ENCODE data around the gene HGF. TPM values are rescaled to one million over a fixed set of nuclear protein-coding genes. Genes with fewer than 3 reads are reported as not detected.

The HGF gene
- total RNA-seq, 4 donors from 2014 or later, result 2.6 to 29.4 (median 10.1) TPM

- Histone ChIP-seq H3K36me3 (no peaks in the 10 kb centered on the region), H3K27me3 (no peaks in the 10 kb centered on the region), H3K4me1 (no peaks in the 10 kb centered on the region), H3K9me3 (no peaks in the 10 kb centered on the region), H3K4me3 (no peak overlapping the region), H3K27ac (no peak overlapping the region)
- no peak for DNase-seq
- intact Hi-C loops (cut with DNase I; ENCODE audit: low total_unique reads), result no loop called here
- no peak for TF ChIP-seq POLR2A (IDR thresholded peaks at IDR 0.05)
- peak in 2 of 4 experiments; percentile 8 to 24 for TF ChIP-seq CTCF (IDR thresholded peaks at IDR 0.05)
Measured at GRCh38 chr7:81715984-81716588, 53.8 kb downstream of the HGF start.

GRCh38 chr7:81714306-81714705, 55.5 kb downstream of the HGF start:
- Histone ChIP-seq H3K27me3 (no peaks in the 10 kb centered on the region), H3K27ac (no peak overlapping the region), H3K9me3 (no peaks in the 10 kb centered on the region), H3K36me3 (no peaks in the 10 kb centered on the region), H3K4me1 (no peaks in the 10 kb centered on the region), H3K4me3 (no peak overlapping the region)
- TF ChIP-seq POLR2A (IDR thresholded peaks at IDR 0.05), result no peak
- no peak for TF ChIP-seq CTCF (IDR thresholded peaks at IDR 0.05)
- intact Hi-C loops (cut with DNase I; ENCODE audit: low total_unique reads), result no loop called here
- DNase-seq, result no peak

- intact Hi-C loops (cut with DNase I; ENCODE audit: low total_unique reads), result no loop called here
- Histone ChIP-seq H3K4me1 (no peaks in the 10 kb centered on the region), H3K36me3 (no peaks in the 10 kb centered on the region), H3K27me3 (no peaks in the 10 kb centered on the region), H3K9me3 (no peaks in the 10 kb centered on the region), H3K4me3 (no peak overlapping the region), H3K27ac (no peak overlapping the region)
- TF ChIP-seq POLR2A (IDR thresholded peaks at IDR 0.05) (no peak), CTCF (IDR thresholded peaks at IDR 0.05) (no peak)
- no peak for DNase-seq
Measured at GRCh38 chr7:81710751-81711150, 59.1 kb downstream of the HGF start.

DNA sequence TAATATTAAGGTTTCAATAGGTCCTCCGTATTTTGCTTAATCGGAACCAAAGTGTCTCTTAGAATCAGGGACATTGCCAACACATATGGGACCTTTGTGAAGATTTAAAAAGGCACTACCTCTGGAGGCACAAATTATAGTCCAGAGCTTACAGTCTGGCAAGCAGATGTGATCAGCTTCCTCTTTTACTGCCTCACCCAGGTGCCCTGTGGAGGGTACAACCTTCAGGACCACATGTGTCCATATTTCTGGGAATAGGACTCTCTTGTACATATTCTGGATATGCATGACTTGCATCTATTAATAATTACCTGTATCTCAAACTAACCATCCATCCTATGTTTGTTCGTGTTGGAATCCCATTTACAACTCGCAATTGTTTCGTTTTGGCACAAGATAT, 60.0 kb downstream of the HGF start:
- Histone ChIP-seq H3K9me3 (no peaks in the 10 kb centered on the region), H3K4me1 (no peaks in the 10 kb centered on the region), H3K36me3 (no peaks in the 10 kb centered on the region), H3K4me3 (no peak overlapping the region), H3K27me3 (no peaks in the 10 kb centered on the region), H3K27ac (no peak overlapping the region)
- TF ChIP-seq CTCF (IDR thresholded peaks at IDR 0.05) (no peak), POLR2A (IDR thresholded peaks at IDR 0.05) (no peak)
- intact Hi-C loops (cut with DNase I; ENCODE audit: low total_unique reads), result no loop called here
- no peak for DNase-seq

DNA sequence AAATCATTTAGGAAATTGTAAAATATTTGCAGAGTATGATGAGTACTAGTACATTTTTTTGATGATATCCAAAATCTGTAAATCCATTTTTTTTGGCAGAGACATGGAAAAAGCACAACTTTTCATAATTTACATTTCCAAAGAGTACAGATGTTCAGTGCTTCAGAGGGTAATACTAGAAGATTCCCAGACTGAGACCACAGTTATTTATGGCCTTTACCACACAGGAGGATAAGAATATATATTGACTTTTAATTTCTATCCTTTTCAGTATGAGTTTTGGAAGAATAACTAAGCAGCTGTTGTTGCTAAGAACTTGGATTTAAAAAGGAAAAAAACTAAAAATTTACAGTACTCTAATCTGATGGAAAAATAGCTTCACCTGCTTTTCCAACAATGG, 61.9 kb downstream of the HGF start:
- TF ChIP-seq CTCF (IDR thresholded peaks at IDR 0.05), result no peak
- no peak for TF ChIP-seq POLR2A (IDR thresholded peaks at IDR 0.05)
- intact Hi-C loops (cut with DNase I; ENCODE audit: low total_unique reads), result no loop called here
- H3K27ac ChIP-seq, result no peak overlapping the region
- H3K36me3 ChIP-seq, result no peaks in the 10 kb centered on the region
- H3K9me3 ChIP-seq, result no peaks in the 10 kb centered on the region
- DNase-seq, result no peak
- H3K27me3 ChIP-seq, result no peaks in the 10 kb centered on the region
- H3K4me1 ChIP-seq, result no peaks in the 10 kb centered on the region
- no peak overlapping the region for H3K4me3 ChIP-seq

Measured in uterus (tissue), 4 donors.